Measurements from ENCODE around the gene SCMH1.

The SCMH1 gene

GRCh38 chr1:41241749-41242341, at the start of gene SCMH1:
TSS of gene SCMH1 (minus strand) at chr1:41242306. CDS start at chr1:41186133, 56,173 bp downstream.
- in situ Hi-C loops (cut with MboI; ENCODE audit: low sequenced_read_pairs): no loop called here

GRCh38 chr1:41291195-41291594, 49.1 kb upstream of the SCMH1 start:
- in situ Hi-C loops (cut with MboI; ENCODE audit: low sequenced_read_pairs): no loop called here

- in situ Hi-C loops (cut with MboI; ENCODE audit: low sequenced_read_pairs): no loop called here
Observed at GRCh38 chr1:41289196-41289595, 47.1 kb upstream of the SCMH1 start.

- in situ Hi-C loops (cut with MboI; ENCODE audit: low sequenced_read_pairs): no loop called here
Observed at GRCh38 chr1:41286992-41287391, 44.9 kb upstream of the SCMH1 start.

GRCh38 chr1:41286486-41286885, 44.4 kb upstream of the SCMH1 start:
- in situ Hi-C loops (cut with MboI; ENCODE audit: low sequenced_read_pairs): no loop called here

- in situ Hi-C loops (cut with MboI; ENCODE audit: low sequenced_read_pairs): no loop called here
Observed at GRCh38 chr1:41285818-41286217, 43.7 kb upstream of the SCMH1 start.

GRCh38 chr1:41284121-41284520, 42.0 kb upstream of the SCMH1 start:
- in situ Hi-C loops (cut with MboI; ENCODE audit: low sequenced_read_pairs): no loop called here

- in situ Hi-C loops (cut with MboI; ENCODE audit: low sequenced_read_pairs): no loop called here
Observed at GRCh38 chr1:41282679-41283317, 40.7 kb upstream of the SCMH1 start.

- in situ Hi-C loops (cut with MboI; ENCODE audit: low sequenced_read_pairs): no loop called here
Observed at GRCh38 chr1:41281334-41281733, 39.2 kb upstream of the SCMH1 start.

- in situ Hi-C loops (cut with MboI; ENCODE audit: low sequenced_read_pairs): no loop called here
Observed at GRCh38 chr1:41280202-41281032, 38.3 kb upstream of the SCMH1 start.

- in situ Hi-C loops (cut with MboI; ENCODE audit: low sequenced_read_pairs): no loop called here
Observed at GRCh38 chr1:41278076-41278475, 36.0 kb upstream of the SCMH1 start.

- in situ Hi-C loops (cut with MboI; ENCODE audit: low sequenced_read_pairs): no loop called here
Observed at GRCh38 chr1:41277371-41277975, 35.4 kb upstream of the SCMH1 start.

- in situ Hi-C loops (cut with MboI; ENCODE audit: low sequenced_read_pairs): no loop called here
Observed at GRCh38 chr1:41275831-41276230, 33.7 kb upstream of the SCMH1 start.

GRCh38 chr1:41274752-41275545, 32.8 kb upstream of the SCMH1 start:
- in situ Hi-C loops (cut with MboI; ENCODE audit: low sequenced_read_pairs): no loop called here

GRCh38 chr1:41272601-41273000, 30.5 kb upstream of the SCMH1 start:
- in situ Hi-C loops (cut with MboI; ENCODE audit: low sequenced_read_pairs): no loop called here

- in situ Hi-C loops (cut with MboI; ENCODE audit: low sequenced_read_pairs): loop anchor here (5.0 kb wide), 1 partner anchor 164 kb away; no protein-coding TSS in a partner anchor
Observed at GRCh38 chr1:41268154-41268770, 26.2 kb upstream of the SCMH1 start.

- in situ Hi-C loops (cut with MboI; ENCODE audit: low sequenced_read_pairs): no loop called here
Observed at GRCh38 chr1:41261926-41262618, 20.0 kb upstream of the SCMH1 start.

GRCh38 chr1:41260768-41261167, 18.7 kb upstream of the SCMH1 start:
- in situ Hi-C loops (cut with MboI; ENCODE audit: low sequenced_read_pairs): no loop called here

- in situ Hi-C loops (cut with MboI; ENCODE audit: low sequenced_read_pairs): no loop called here
Observed at GRCh38 chr1:41259221-41259620, 17.1 kb upstream of the SCMH1 start.

- in situ Hi-C loops (cut with MboI; ENCODE audit: low sequenced_read_pairs): no loop called here
Observed at GRCh38 chr1:41255978-41256377, 13.9 kb upstream of the SCMH1 start.

Measured in HL-60/S4 (cell line).